Body of pancreas (tissue), 4 donors: Measurements from ENCODE around the gene SMAP1. TPM values are rescaled to one million over a fixed set of nuclear protein-coding genes. Genes with fewer than 3 reads are reported as not detected.

Experiments used
- ATAC-seq: fragments of 150-250 bp; one replicate; pipeline ENCODE4 v1.9.1; 2016
- DNase-seq, 4 donors: peaks; one replicate each; pipeline ENCODE4 v3.0.0-alpha.2; 2019
- H3K27ac ChIP-seq, 4 donors: fragments of 200-600 bp; sonication (generic); 1 replicate in 3 of 4; 2 replicates in 1 of 4; pipeline versions ENCODE4 v1.5.1 to v1.6.1; 2016 to 2019; ENCODE audit warnings: mild to moderate bottlenecking in 1 of 4, mixed read lengths in 1 of 4, moderate library complexity in 1 of 4
- H3K27me3 ChIP-seq, 2 donors: fragments of 200-600 bp; sonication (generic); one replicate each; pipeline ENCODE4 v1.6.0; 2016; ENCODE audit warnings: mild to moderate bottlenecking in 1 of 2
- H3K36me3 ChIP-seq, 2 donors: fragments of 200-600 bp; sonication (generic); replicated peaks in 1 of 2; 2 replicates each; pipeline ENCODE4 v1.5.1; 2016; ENCODE audit warnings: low read depth in 2 of 2; ENCODE audit not compliant: insufficient read depth in 1 of 2
- H3K4me1 ChIP-seq: fragments of 200-600 bp; sonication (generic); one replicate; pipeline ENCODE4 v1.6.0; 2016
- H3K4me3 ChIP-seq, 2 donors: fragments of 200-600 bp; sonication (generic); 1 replicate in 1 of 2; 2 replicates in 1 of 2; pipeline ENCODE4 v1.5.1; 2016 to 2019
- H3K9me3 ChIP-seq, 3 donors: fragments of 200-600 bp; sonication (generic); 1 replicate in 2 of 3; 2 replicates in 1 of 3; pipeline ENCODE4 v1.5.1; 2016
- CTCF ChIP-seq, 7 experiments: fragments of 450-650 bp in 4 of 7; fragments of 200-600 bp in 3 of 7; sonication (generic) in 3 of 7; IDR thresholded peaks; one replicate each; pipeline ENCODE4 v1.5.1; 2016 to 2019; ENCODE audit warnings: antibody characterized with exemption in 7 of 7
- POLR2A ChIP-seq, 3 donors: fragments of 450-650 bp; IDR thresholded peaks; one replicate each; pipeline ENCODE4 v1.6.1; 2016; ENCODE audit warnings: antibody characterized with exemption in 3 of 3, mild to moderate bottlenecking in 2 of 3
- WGBS, 2 donors: methylation state at CpG; one replicate each; pipeline ENCODE4 v1.1.5; 2017; 5-methylcytosine and 5-hydroxymethylcytosine counted together
- intact Hi-C: fragments of 100-400 bp; cut with DNase I; formaldehyde crosslinking; loops from one replicate; pipeline ENCODE4 v1.15.1; 2023
- total RNA-seq, 2 donors: library from RNA; depleted of rRNA; stranded (reverse); fragments of >200 nt; gene quantifications; one replicate each; pipeline ENCODE4 v1.1.0, GENCODE V29; 2016

Gene SMAP1
- total RNA-seq, 2 donors from 2014 or later: 22.1 to 34.3 TPM

GRCh38 chr6:70708448-70708847 is 40.8 kb downstream of the SMAP1 start:
- no peaks in the 10 kb centered on the region for H3K4me1 ChIP-seq
- ATAC-seq: no peak
- no peaks in the 10 kb centered on the region for H3K36me3 ChIP-seq

GRCh38 chr6:70709826-70710225 is 42.1 kb downstream of the SMAP1 start:
- WGBS, 2 donors: 88 to 92% methylated on average over 3 of the region's 3 CpGs
- no peaks in the 10 kb centered on the region for H3K27me3 ChIP-seq
- H3K4me3 ChIP-seq: no peak overlapping the region

More at GRCh38 chr6:70708448-70708847, 40.8 kb downstream of the SMAP1 start:
- H3K4me3 ChIP-seq: no peak overlapping the region
- WGBS, 2 donors: 36 to 45% methylated on average over 2 of the region's 2 CpGs
- intact Hi-C loops: loop anchor here (10.0 kb wide), 1 partner anchor 176 kb away; no protein-coding TSS in a partner anchor
- H3K27me3 ChIP-seq: no peaks in the 10 kb centered on the region
- H3K27ac ChIP-seq: no peak overlapping the region
- no peak for DNase-seq
- no peaks in the 10 kb centered on the region for H3K9me3 ChIP-seq
- no peak for TF ChIP-seq CTCF (IDR thresholded peaks at IDR 0.05)
- TF ChIP-seq POLR2A (IDR thresholded peaks at IDR 0.05): no peak

GRCh38 chr6:70714716-70715257 is 47.1 kb downstream of the SMAP1 start:
- H3K36me3 ChIP-seq: no peaks in the 10 kb centered on the region
- no peak for TF ChIP-seq CTCF (IDR thresholded peaks at IDR 0.05)
- no peak for TF ChIP-seq POLR2A (IDR thresholded peaks at IDR 0.05)
- no peaks in the 10 kb centered on the region for H3K4me1 ChIP-seq
- intact Hi-C loops: no loop called here
- DNase-seq (no peak), ATAC-seq (no peak)
- no peak overlapping the region for H3K4me3 ChIP-seq
- H3K27ac ChIP-seq: no peak overlapping the region
- H3K27me3 ChIP-seq: no peaks in the 10 kb centered on the region
- peaks cover 0 to 6% (median 0%) of the 10 kb centered on the region in 3 donors for H3K9me3 ChIP-seq

More at GRCh38 chr6:70709826-70710225, 42.1 kb downstream of the SMAP1 start:
- Histone ChIP-seq H3K9me3 (no peaks in the 10 kb centered on the region), H3K36me3 (no peaks in the 10 kb centered on the region), H3K4me1 (no peaks in the 10 kb centered on the region), H3K27ac (no peak overlapping the region)
- DNase-seq (no peak), ATAC-seq (no peak)
- no peak for TF ChIP-seq POLR2A (IDR thresholded peaks at IDR 0.05)
- no peak for TF ChIP-seq CTCF (IDR thresholded peaks at IDR 0.05)
- intact Hi-C loops: loop anchor here (10.0 kb wide), 1 partner anchor 175 kb away; no protein-coding TSS in a partner anchor

GRCh38 chr6:70717038-70717801 is 49.5 kb downstream of the SMAP1 start:
- intact Hi-C loops: no loop called here

More at GRCh38 chr6:70717038-70717801, 49.5 kb downstream of the SMAP1 start:
- ATAC-seq (no peak), DNase-seq (no peak)
- H3K27me3 ChIP-seq: no peaks in the 10 kb centered on the region
- TF ChIP-seq POLR2A (IDR thresholded peaks at IDR 0.05) (no peak), CTCF (IDR thresholded peaks at IDR 0.05) (no peak)
- H3K4me1 ChIP-seq: no peaks in the 10 kb centered on the region
- H3K36me3 ChIP-seq: no peaks in the 10 kb centered on the region
- peaks cover 0 to 6% (median 0%) of the 10 kb centered on the region in 3 donors for H3K9me3 ChIP-seq
- WGBS, 2 donors: 66 to 71% methylated on average over 5 of the region's 5 CpGs
- H3K27ac ChIP-seq: no peak overlapping the region
- no peak overlapping the region for H3K4me3 ChIP-seq
